NCI-H1694 (cell line): Measurements from ENCODE around the gene NAPEPLD.
"Not testable (repeated sequence)": the region's sequence is repeated elsewhere in the genome, so short reads cannot be mapped to it uniquely, and the experiment has no call there.

ENCODE experiments used
- DNase-seq: peaks from one replicate; lab custom pipeline; 2025; lab: John Stamatoyannopoulos, UW

The NAPEPLD gene

GRCh38 chr7:103144754-103145153, 4.1 kb downstream of the NAPEPLD start:
- not testable (repeated sequence) for DNase-seq

GRCh38 chr7:103143868-103144267, 5.0 kb downstream of the NAPEPLD start:
- no peak for DNase-seq

- DNase-seq: no peak
Measured at GRCh38 chr7:103142494-103142893, 6.4 kb downstream of the NAPEPLD start.

GRCh38 chr7:103141753-103142404, 7.0 kb downstream of the NAPEPLD start:
- no peak for DNase-seq

GRCh38 chr7:103140685-103141084, 8.2 kb downstream of the NAPEPLD start:
- DNase-seq: no peak

GRCh38 chr7:103140061-103140460, 8.8 kb downstream of the NAPEPLD start:
- DNase-seq: no peak

GRCh38 chr7:103134836-103135554, 13.9 kb downstream of the NAPEPLD start:
- no peak for DNase-seq

- DNase-seq: no peak
Measured at GRCh38 chr7:103132995-103133688, 15.8 kb downstream of the NAPEPLD start.

GRCh38 chr7:103130901-103131624, 17.8 kb downstream of the NAPEPLD start:
- DNase-seq: no peak

- DNase-seq: no peak
Measured at GRCh38 chr7:103129702-103130549, 19.0 kb downstream of the NAPEPLD start.

GRCh38 chr7:103127006-103127405, 21.9 kb downstream of the NAPEPLD start:
- DNase-seq: no peak

GRCh38 chr7:103124429-103124979, 24.4 kb downstream of the NAPEPLD start:
- no peak for DNase-seq

GRCh38 chr7:103123529-103123928, 25.4 kb downstream of the NAPEPLD start:
- no peak for DNase-seq

GRCh38 chr7:103121641-103122040, 27.3 kb downstream of the NAPEPLD start:
- no peak for DNase-seq

- no peak for DNase-seq
Measured at GRCh38 chr7:103120362-103120761, 28.5 kb downstream of the NAPEPLD start.

GRCh38 chr7:103119791-103120291, 29.1 kb downstream of the NAPEPLD start:
- no peak for DNase-seq

- no peak for DNase-seq
Measured at GRCh38 chr7:103117465-103117864, 31.4 kb downstream of the NAPEPLD start.

GRCh38 chr7:103116991-103117390, 31.9 kb downstream of the NAPEPLD start:
- no peak for DNase-seq

- DNase-seq: no peak
Measured at GRCh38 chr7:103116511-103116910, 32.4 kb downstream of the NAPEPLD start.

- DNase-seq: no peak
Measured at GRCh38 chr7:103115771-103116170, 33.1 kb downstream of the NAPEPLD start.

GRCh38 chr7:103114576-103115008, 34.3 kb downstream of the NAPEPLD start:
- no peak for DNase-seq
